Astrocyte (in vitro differentiated cells and primary cell): Measurements from ENCODE around the gene MRPL20. TPM values are rescaled to one million over a fixed set of nuclear protein-coding genes. Genes with fewer than 3 reads are reported as not detected.

Source experiments
- DNase-seq: peaks from one replicate; pipeline ENCODE4 v3.0.0-alpha.2; 2010; ENCODE audit warnings: low read depth
- FAIRE-seq: peaks from 2 replicates; lab custom pipeline; 2011; peaks lifted over from hg19 to GRCh38; lab: Jason Lieb, UNC
- H2AFZ ChIP-seq: 2 replicates; pipeline ENCODE4 v1.6.0; 2012; ENCODE audit warnings: low read depth, low read length, inconsistent platforms
- H3K27ac ChIP-seq: 2 replicates; pipeline ENCODE4 v1.5.1; 2011; ENCODE audit warnings: low read depth, low read length, inconsistent platforms
- H3K27me3 ChIP-seq: 2 replicates; pipeline ENCODE4 v1.6.0; 2011; ENCODE audit warnings: low read length, inconsistent platforms; ENCODE audit not compliant: insufficient read depth
- H3K36me3 ChIP-seq: 2 replicates; pipeline ENCODE4 v1.5.1; 2011; ENCODE audit warnings: low read length, inconsistent platforms; ENCODE audit not compliant: insufficient read depth
- H3K4me1 ChIP-seq: 2 replicates; pipeline ENCODE4 v1.5.1; 2011; ENCODE audit warnings: low read length, inconsistent platforms; ENCODE audit not compliant: insufficient read depth
- H3K4me2 ChIP-seq: 2 replicates; pipeline ENCODE4 v1.6.0; 2012; ENCODE audit warnings: low read length, inconsistent platforms
- H3K4me3 ChIP-seq: 2 replicates; pipeline ENCODE4 v1.5.1; 2011; ENCODE audit warnings: low read depth, mild to moderate bottlenecking, low read length, inconsistent platforms; ENCODE audit not compliant: insufficient read depth
- H3K79me2 ChIP-seq: 2 replicates; pipeline ENCODE4 v1.6.0; 2012; ENCODE audit warnings: mild to moderate bottlenecking, low read length, inconsistent platforms; ENCODE audit not compliant: insufficient read depth
- H3K9ac ChIP-seq: 2 replicates; pipeline ENCODE4 v1.6.0; 2012; ENCODE audit warnings: mild to moderate bottlenecking, low read length, inconsistent platforms
- H3K9me3 ChIP-seq: 2 replicates; pipeline ENCODE4 v1.5.1; 2012; ENCODE audit warnings: low read depth, mild to moderate bottlenecking, low read length, inconsistent platforms; ENCODE audit not compliant: insufficient read depth
- H4K20me1 ChIP-seq: 2 replicates; pipeline ENCODE4 v1.6.0; 2012; ENCODE audit warnings: low read length, inconsistent platforms; ENCODE audit not compliant: insufficient read depth
- H3K27ac Mint-ChIP-seq: one replicate; pipeline ENCODE4 v1.8.0; 2021; ENCODE audit warnings: mild to moderate bottlenecking, mixed read lengths; ENCODE audit not compliant: unreplicated experiment
- H3K27me3 Mint-ChIP-seq: one replicate; pipeline ENCODE4 v1.8.0; 2021; ENCODE audit warnings: low read depth, mixed read lengths; ENCODE audit not compliant: unreplicated experiment
- H3K36me3 Mint-ChIP-seq: one replicate; pipeline ENCODE4 v1.8.0; 2021; ENCODE audit warnings: low read depth, mixed read lengths; ENCODE audit not compliant: unreplicated experiment
- H3K4me1 Mint-ChIP-seq: one replicate; pipeline ENCODE4 v1.8.0; 2021; ENCODE audit warnings: low read depth, mixed read lengths; ENCODE audit not compliant: unreplicated experiment
- H3K4me3 Mint-ChIP-seq: one replicate; pipeline ENCODE4 v1.8.0; 2021; ENCODE audit warnings: mild to moderate bottlenecking, moderate library complexity, mixed read lengths; ENCODE audit not compliant: unreplicated experiment
- H3K9me3 Mint-ChIP-seq: one replicate; pipeline ENCODE4 v1.8.0; 2021; ENCODE audit warnings: mild to moderate bottlenecking, mixed read lengths; ENCODE audit not compliant: unreplicated experiment
- CTCF ChIP-seq: IDR thresholded peaks from 2 replicates; pipeline ENCODE4 v1.5.1; 2011; ENCODE audit warnings: low read depth, mild to moderate bottlenecking, inconsistent platforms, low read length, moderate library complexity; ENCODE audit not compliant: insufficient read depth
- EZH2 ChIP-seq: IDR thresholded peaks from 2 replicates; pipeline ENCODE4 v1.6.1; 2012; ENCODE audit warnings: mild to moderate bottlenecking, low read length, inconsistent platforms; ENCODE audit not compliant: insufficient read depth
- total RNA-seq: library from RNA; stranded (reverse); gene quantifications from 2 replicates; pipeline ENCODE4 v1.2.1, GENCODE V29; 2021

MRPL20 gene
- total RNA-seq, 1 donor from 2014 or later = 88.5 TPM

DNA sequence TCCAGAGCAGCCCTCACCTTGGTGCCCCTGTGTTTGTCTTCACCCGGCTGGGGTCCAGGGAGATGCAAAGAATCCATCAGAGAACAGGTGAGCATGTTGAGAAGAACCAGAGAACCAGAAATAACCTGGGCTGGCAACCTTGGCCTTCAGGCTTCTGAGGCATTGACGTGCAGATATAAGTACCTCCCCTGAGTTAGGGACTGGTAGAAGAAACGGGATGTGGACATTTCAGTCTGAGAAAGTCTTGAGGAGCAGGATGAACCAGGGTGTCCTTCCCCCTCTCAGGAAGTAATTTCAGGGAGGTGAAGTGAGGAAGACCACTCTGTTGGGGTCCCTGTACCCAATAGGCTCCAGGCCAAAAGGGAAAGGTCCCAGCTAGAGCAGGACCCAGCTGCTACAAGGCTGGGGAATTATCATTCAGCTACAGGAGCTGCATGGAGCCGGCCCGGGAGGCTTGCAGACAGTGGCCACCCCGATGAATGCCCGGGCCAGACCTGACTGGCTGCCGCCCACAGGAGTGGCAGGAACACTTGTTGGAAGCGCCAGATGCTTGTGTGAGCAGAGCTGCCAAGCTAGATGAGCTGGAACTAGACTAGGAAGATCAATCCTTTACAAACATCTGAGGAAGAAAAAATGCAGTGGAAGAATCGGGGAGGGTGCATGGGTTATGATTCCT is 30.4 kb downstream of the MRPL20 start:
- FAIRE-seq (no peak), DNase-seq (no peak)
- Histone ChIP-seq H3K27ac (no peak overlapping the region), H3K4me2 (no peak overlapping the region), H2AFZ (no peak overlapping the region), H3K36me3 (peaks cover 3% of the 10 kb centered on the region), H3K79me2 (peaks cover 31% of the 10 kb centered on the region), H3K4me3 (no peak overlapping the region), H3K9ac (no peak overlapping the region), H3K9me3 (no peaks in the 10 kb centered on the region), H3K27me3 (no peaks in the 10 kb centered on the region), H4K20me1 (peaks cover 23% of the 10 kb centered on the region), H3K4me1 (peaks cover 15% of the 10 kb centered on the region)
- TF ChIP-seq CTCF = no peak
- no peak for TF ChIP-seq EZH2
- Mint-ChIP-seq H3K27ac (peak overlapping the region; percentile 77), H3K27me3 (no peaks in the 10 kb centered on the region), H3K4me3 (peak overlapping the region; percentile 74), H3K4me1 (peaks cover 10% of the 10 kb centered on the region), H3K9me3 (no peaks in the 10 kb centered on the region), H3K36me3 (peaks cover 2% of the 10 kb centered on the region)

GRCh38 chr1:1374929-1375662 is 32.0 kb downstream of the MRPL20 start, which contains the start of gene AURKAIP1:
TSS of gene AURKAIP1 (minus strand) at chr1:1375207. CDS start at chr1:1374756, 451 bp downstream.
- Mint-ChIP-seq H3K4me3 (peak within 1 kb of the TSS; percentile 87), H3K36me3 (peaks cover 2% of the 10 kb centered on the region), H3K4me1 (peaks cover 10% of the 10 kb centered on the region), H3K27ac (peak within 1 kb of the TSS; percentile 93), H3K27me3 (no peaks in the 10 kb centered on the region), H3K9me3 (no peaks in the 10 kb centered on the region)
- H3K27ac ChIP-seq = peak within 1 kb of the TSS; percentile 83
- H3K4me2 ChIP-seq = peak within 1 kb of the TSS; percentile 91
- H3K4me1 ChIP-seq = peaks cover 18% of the 10 kb centered on the region
- no peaks in the 10 kb centered on the region for H3K27me3 ChIP-seq
- H3K9ac ChIP-seq = peak within 1 kb of the TSS; percentile 94
- peaks cover 34% of the 10 kb centered on the region for H3K79me2 ChIP-seq
- FAIRE-seq (peak; percentile 93), DNase-seq (peak; percentile 99)
- peaks cover 26% of the 10 kb centered on the region for H4K20me1 ChIP-seq
- no peaks in the 10 kb centered on the region for H3K9me3 ChIP-seq
- peak within 1 kb of the TSS; percentile 78 for H3K4me3 ChIP-seq
- peak within 1 kb of the TSS; percentile 61 for H2AFZ ChIP-seq
- peaks cover 3% of the 10 kb centered on the region for H3K36me3 ChIP-seq
- TF ChIP-seq EZH2 (no peak), CTCF (no peak)
